Right ventricle myocardium superior (tissue), 1 donor: ENCODE data around the gene CCDC66. TPM values are rescaled to one million over a fixed set of nuclear protein-coding genes. Genes with fewer than 3 reads are reported as not detected.
A peak's percentile ranks its signal among the peaks of the same experiment; 100 is the strongest.
"Not testable (repeated sequence)": the region's sequence is repeated elsewhere in the genome, so short reads cannot be mapped to it uniquely, and the experiment has no call there.

Experiments used
- ATAC-seq: fragments of 200-7000 bp; cut with Tn5 transposase; one replicate; pipeline ENCODE4 v1.9.1; 2020; ENCODE audit warnings: mild to moderate bottlenecking; ENCODE audit not compliant: poor library complexity
- DNase-seq: peaks from one replicate; pipeline ENCODE4 v3.0.0-alpha.2; 2020
- intact Hi-C: fragments of 100-400 bp; cut with DNase I; formaldehyde crosslinking; loops from one replicate; pipeline ENCODE4 v1.11.2; 2022
- long read RNA-seq: library from polyadenylated mRNA; unstranded; transcript quantifications from one replicate; pipeline ENCODE4 v2.0.0, GENCODE V29; 2021
- total RNA-seq: library from RNA; stranded (reverse); fragmentation: NEBNext Ultra II Directional; extraction: Animal tissue kit (Norgen Biotek cat#: 25700); gene quantifications from one replicate; pipeline ENCODE4 v1.2.1, GENCODE V29; 2021
- donor health status: DM: no; HTN: yes; CAD: no; lungs with severe emphysema.

The CCDC66 gene
- 13.8 TPM for total RNA-seq
- long read RNA-seq, partial matches to known transcripts = 0 of 13 reads
- long read RNA-seq, other reads (novel, unspliced or antisense) = 11 of 13 reads

DNA sequence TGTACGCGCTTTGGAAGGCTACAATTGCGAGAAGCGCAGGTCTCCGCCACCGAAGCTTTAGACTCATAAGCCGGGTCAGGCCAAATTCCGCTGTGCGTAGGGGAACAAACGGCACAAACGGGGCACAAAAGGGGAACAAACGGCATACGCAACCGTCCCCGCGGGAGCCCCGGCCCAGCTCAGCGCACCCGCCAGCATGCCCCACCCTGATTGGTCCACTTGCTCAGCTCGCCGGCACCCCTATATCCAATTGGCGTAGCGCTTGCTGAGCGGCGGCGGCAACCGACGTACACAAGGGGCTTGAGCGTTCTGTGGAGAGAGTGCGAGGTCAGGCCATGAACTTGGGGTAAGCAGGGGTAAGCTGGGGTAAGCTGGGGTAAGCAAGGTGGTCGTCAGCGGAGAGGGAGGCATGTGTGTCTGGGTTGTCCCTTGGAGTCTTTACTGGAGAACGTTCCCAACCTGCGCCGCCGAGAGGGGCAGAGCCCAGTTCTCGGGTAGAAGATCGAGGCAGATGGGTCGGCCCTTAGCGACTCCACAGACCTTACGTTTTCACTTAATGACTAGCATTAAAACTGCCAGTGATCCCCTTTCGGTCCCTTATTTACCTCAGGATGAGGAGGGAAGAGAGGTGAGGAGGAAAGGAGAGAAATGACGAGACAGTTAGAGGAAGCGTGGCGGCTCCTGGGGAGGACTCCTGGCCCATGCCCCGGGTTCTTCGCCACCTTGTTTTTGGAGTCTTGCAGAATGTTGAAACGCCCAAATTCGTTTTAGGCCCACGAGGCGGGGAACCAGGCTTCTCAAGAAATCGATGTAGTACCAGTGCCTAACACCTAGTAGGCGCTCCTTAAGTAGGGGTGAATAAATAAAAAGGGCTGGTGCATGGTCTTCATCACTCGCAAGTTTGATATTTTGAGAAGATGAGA, at the start of gene CCDC66:
TSS of gene CCDC66 (plus strand) at position 268 of the 923 bp plus-strand sequence. CDS start at position 336, 68 bp downstream.
- ATAC-seq (peak; percentile 100), DNase-seq (peak; percentile 98)
- intact Hi-C loops = no loop called here

DNA sequence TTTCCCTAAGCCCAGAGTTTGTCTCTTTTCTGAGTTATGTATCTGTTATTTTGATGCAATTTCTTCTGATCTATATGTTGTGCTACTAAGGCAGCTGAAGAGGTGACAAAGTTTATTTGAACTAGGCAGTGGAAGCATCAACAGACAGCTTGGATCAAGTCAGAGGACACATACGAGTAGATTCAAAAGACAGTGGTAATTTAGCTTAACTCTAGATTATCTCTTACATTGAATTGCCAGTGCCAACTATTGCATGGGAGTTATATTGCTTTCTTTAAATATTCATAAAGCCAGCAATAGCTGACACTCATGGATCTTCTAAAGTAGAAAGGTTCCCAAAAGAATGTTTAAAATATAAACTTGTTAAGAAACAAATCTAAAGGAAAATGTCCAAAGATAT, 37.3 kb upstream of the CCDC66 start:
- intact Hi-C loops = no loop called here
- ATAC-seq (no peak), DNase-seq (no peak)

DNA sequence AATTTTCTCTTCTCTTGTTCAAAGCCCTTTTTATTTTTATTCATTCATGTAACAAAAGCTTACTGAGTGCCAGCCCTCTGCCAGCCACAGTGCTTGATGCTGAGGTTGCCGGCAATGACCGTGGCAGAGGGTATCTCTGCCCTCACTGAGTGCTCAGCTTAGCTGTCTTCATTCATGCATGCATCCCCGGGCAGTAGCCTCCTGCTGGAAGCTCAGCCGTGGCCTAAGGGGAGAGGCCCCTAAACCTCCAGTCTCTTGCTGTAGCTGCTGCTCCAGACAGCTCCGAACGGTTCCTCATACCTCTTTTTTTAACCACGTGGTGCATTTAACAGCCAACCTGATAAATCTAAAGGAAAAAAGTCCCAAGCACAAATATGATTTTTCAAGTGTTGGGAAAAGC, 34.6 kb upstream of the CCDC66 start:
- DNase-seq (no peak), ATAC-seq (no peak)
- intact Hi-C loops = no loop called here

DNA sequence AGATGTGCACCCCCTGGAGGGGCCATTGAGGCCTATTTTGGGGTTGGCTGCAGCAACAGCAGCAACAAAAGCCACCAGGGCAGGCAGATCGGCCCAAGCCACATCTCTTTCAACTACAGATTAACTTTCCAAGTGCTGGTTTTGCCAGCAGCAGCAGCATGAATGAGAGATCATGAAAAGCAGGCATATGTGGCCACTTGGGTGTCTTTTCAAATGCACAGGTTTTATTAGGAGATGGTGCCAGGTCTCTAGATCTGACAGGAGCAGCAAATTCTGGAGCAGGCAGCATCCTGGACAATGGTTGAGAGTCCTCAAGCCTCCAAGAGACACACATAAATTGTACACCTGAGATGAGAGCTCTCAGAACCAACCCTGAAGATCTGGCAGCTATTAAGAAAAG, 31.7 kb upstream of the CCDC66 start:
- DNase-seq = no peak
- no peak for ATAC-seq
- intact Hi-C loops = no loop called here

DNA sequence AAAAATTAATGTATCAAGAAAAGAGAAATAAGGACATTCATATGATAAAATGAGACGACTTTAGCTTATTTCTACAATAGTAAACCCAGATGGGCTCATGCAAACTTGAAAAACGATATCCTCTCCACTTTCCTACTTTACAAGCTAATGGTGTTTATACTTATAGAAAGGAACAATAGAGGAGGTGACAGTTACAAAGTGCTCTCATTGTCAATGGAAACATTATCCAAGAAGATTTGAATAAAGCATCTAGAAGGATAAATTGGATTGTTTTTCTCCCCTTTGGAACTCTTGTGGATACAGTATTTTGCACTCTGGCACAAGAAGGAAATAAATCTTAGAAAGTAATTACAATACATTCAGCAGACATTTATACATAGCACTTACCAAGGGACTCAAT, 20.2 kb upstream of the CCDC66 start:
- intact Hi-C loops = no loop called here
- DNase-seq = no peak
- ATAC-seq = no peak

DNA sequence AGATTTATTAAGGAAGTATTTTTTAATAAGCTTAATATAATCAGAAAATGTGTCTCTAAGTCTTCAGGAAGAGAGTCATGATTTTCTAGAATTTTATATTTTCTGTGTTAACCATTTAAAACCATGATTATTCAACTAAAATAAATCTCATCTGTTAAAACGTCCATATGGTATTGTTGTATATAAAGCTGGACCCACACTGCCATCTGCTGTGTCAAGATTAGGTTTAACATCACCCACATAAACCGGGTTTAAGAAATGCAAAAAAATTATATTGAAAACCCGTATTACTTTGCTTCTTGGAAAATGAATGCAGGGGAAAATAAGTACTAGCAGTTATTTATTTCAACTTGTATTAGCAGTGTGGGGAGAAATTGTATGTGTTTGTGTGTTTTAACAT, 9.5 kb upstream of the CCDC66 start:
- intact Hi-C loops = no loop called here
- ATAC-seq = no peak
- DNase-seq = no peak

DNA sequence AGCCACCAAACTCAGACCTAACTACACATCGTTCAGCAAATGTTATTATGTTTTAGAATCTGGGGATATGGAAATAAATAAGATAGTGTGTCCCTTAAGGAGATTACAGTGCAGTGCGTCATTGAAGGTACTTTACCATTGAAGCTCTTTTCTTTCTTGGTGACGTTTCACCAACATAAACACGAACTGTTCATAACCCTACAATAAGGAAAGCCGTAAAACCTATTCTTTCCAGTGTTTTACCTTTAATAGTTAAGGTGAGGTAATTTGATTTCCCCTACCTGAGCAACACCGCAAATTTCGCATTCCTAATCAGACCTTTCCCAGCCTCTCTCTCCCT, 826 bp downstream of the CCDC66 start:
- ATAC-seq (no peak), DNase-seq (no peak)
- intact Hi-C loops = no loop called here

DNA sequence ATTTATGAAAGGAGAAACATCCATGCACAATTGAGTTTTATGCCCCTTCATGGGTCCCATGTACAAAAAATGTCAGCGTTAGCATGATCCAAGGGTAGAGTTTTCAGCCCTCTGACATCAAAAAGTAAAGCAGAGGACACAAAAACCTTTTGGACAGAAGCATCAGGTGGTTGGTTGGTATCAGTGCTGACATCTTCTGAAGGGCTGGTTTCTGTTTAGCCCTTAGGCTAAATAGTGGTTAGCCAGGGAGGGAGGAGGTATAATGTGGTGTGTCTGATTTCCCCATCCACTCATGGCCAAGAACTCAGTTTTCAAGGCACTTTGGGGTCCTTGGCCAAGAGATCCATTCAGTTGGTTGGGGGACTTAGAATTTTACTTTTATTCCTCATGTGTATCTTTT, 16.5 kb downstream of the CCDC66 start:
- no peak for DNase-seq
- intact Hi-C loops = no loop called here

DNA sequence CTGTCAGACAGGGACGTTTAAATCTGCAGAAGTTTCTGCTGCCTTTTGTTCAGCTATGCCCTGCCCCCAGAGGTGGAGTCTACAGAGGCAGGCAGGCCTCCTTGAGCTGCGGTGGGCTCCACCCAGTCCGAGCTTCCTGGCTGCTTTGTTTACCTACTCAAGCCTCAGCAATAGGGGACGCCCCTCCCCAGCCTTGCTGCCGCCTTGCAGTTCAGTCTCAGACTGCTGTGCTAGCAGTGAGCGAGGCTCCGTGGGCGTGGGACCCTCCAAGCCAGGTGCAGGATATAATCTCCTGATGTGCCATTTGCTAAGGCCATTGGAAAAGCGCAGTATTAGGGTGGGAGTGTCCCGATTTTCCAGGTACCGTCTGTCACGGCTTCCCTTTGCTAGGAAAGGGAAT, 25.0 kb downstream of the CCDC66 start:
- intact Hi-C loops, ATAC-seq, DNase-seq: not testable (repeated sequence)

More for the DNA sequence above, 16.5 kb downstream of the CCDC66 start:
- ATAC-seq = no peak

DNA sequence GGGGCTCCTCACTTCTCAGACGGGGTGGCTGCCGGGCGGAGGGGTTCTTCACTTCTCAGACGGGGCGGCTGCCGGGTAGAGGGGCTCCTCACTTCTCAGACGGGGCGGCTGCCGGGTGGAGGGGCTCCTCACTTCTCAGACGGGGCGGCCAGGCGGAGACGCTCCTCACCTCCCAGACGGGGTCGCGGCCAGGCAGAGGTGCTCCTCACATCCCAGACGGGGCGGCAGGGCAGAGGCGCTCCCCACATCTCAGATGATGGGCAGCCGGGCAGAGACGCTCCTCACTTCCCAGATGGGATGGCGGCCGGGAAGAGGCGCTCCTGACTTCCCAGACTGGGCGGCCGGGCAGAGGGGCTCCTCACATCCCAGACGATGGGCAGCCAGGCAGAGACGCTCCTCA, 27.3 kb downstream of the CCDC66 start:
- ATAC-seq, intact Hi-C loops, DNase-seq: not testable (repeated sequence)

DNA sequence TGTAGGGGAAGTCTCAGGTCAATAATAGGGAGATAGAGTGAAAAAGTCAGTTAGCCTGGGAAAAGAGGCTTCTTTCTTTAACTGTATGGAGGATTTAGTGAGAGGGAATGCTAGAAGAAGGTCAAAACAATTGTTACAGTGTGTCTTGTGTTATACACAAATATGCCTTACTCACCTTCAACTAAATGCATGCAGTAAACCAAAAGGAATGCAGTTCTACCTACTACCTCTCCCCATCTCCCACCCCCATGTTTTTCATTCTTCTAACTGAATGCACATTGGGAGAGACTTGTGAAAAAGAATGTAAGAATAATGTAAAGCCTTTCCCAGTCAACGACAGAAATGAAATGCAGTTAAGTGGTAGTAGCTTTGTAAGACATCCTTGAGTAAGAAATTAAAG, 33.8 kb downstream of the CCDC66 start:
- DNase-seq (no peak), ATAC-seq (no peak)
- intact Hi-C loops = no loop called here

DNA sequence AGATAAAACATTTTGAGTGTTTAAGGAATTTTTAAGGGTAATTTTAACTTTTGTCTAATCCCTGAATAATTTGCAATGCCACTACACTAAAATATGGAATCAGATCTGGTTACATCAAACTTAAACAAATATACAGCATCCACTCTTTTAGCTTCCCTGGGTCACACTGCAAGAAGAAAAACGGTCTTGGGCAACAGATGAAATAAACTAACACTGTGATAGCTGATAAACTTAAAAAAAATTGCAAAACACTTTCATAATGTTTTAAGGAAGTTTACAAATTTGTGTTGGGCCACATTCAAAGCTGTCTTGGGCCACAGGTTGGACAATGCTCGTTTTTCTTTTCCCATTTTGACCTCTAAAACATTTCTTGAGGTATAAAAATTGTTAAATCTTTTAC, 34.3 kb downstream of the CCDC66 start:
- ATAC-seq (no peak), DNase-seq (no peak)
- intact Hi-C loops = no loop called here

DNA sequence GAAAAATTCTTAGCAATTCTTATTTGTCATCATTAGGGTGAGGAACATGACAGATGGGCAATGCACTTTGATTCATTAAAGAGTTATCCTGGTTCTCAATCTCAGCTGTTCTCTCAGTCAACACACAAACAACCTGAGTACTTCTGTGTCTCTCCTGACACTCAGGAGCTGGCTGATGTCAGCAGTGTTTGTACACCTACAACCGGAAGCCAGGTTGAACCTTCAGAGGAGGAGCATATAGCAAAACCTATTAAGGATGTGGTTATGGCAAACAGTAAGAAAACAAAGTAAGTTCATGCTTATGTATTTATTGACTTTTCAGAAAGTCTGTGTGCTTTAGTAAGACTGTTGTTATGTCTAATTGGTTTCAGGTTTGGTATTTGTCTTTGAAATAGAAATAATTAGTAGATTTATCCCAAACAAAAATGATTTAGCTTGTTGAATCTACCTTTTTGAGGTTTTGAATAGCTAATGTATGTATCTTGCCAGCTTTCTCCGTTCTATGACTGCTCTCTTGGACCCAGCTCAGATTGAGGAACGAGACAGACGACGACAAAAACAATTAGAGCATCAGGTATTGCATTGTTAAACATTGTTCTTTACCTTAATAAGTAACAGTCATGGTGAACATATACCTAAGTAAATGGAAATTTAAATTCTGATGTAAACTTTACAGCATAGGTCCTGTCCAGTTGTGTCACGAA, 36.6 kb downstream of the CCDC66 start:
- no peak for DNase-seq
- intact Hi-C loops = no loop called here
- ATAC-seq = no peak

DNA sequence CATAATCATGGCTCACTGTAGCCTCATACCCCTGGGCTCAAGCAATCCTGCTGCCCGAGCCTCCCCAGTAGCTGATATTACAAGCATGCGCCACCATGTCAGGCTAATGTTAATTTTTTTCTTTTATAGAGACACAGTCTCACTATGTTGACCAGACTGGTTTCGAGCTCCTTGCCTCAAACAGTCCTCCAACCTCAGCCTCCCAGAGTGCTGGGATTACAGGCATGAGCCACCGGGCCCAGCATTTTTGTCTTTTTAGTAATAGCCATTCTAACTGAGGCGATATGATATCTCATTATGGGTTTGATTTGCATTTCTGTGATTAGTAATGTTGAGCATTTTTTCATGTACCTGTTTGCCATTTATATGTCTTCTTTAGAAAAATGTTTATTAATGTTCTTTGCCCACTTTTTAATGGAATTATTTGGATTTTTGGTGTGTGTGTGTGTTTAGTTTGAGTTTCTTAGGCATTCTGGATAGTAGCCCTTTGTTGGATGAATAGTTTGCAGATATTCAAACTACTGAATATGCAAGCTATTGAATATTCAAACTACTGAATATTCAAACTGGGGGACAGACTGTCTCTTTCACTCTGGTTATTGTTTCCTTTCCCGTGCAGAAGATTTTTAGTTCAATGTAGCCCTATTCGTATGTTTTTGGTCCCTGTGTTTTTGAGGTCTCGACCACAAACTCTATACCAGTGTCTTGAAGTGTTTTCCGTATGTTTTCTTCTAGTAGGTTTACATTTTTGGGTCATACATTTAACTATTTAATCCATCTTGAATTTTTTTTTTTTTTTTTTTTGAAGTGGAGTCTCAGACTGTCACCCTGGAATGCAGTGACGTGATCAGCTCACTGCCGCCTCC, 39.2 kb downstream of the CCDC66 start:
- DNase-seq (no peak), ATAC-seq (no peak)
- intact Hi-C loops = no loop called here

DNA sequence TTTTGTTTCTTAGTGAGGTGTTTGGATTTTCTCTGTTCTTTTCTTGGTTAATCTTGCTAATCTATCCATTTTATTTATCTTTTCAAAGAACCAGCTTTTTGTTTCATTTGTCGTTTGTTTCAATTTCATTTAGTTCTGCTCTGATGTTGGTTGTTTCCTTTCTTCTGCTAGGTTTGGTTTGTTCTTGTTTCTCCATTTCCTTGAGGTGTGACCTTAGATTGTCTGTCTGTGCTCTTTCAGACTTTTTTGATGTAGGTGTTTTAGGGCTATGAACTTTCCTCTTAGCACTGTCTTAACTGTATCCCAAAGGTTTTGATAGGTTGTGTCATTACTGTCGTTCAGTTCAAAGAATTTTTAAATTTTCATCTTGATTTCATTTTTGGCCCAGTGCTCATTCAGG, 51.5 kb downstream of the CCDC66 start:
- DNase-seq, intact Hi-C loops, ATAC-seq: not testable (repeated sequence)

DNA sequence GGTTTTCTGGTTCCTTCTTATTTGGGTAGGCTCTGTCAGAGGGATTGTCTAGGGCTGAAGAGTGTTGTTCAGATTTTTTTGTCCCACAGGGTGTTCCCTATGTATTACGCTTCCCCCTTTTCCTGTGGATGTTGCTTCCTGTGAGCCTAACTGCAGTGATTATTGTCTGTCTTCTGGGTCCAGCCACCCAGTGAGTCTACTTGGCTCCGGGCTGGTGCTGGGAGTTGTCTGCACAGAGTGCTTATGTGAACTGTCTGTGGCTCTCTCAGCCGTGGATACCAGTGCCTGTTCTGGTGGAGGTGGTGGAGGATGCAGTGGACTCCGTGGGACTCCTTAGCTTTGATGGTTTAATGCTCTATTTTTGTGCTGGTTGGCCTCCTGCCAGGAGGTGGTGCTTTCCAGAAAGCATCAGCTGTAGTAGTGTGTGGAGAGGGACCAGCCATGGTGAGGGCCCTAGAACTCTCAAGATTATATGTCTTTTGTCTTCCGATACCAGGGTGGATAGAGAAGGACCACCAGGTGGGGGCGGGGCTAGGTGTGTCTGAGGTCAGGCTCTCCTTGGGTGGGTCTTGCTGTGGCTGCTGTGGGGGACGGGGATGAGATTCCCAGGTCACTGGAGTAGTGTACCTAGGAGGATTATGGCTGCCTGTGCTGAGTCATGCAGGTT, 53.8 kb downstream of the CCDC66 start:
- DNase-seq (no peak), ATAC-seq (no peak)
- intact Hi-C loops = no loop called here

DNA sequence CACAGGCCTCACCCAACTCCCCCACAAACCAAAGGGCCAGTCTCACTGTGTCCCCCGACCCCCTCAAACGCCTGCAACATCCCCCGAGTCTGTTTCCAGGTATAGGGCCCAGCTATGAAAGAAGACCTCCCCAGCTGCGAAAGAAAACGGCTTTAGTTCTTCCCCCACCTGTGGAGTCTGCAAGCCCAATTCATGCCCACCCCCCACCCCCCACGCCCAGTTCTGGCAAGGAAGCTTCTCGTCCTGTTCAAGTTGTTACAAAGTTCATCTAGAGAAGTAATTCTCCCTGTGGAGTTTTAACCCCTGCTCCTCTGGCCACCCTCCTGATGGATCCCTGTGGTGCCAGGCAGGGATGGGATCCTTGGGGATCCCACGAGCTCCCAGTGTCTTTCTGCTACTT, 54.4 kb downstream of the CCDC66 start:
- no peak for DNase-seq
- intact Hi-C loops = no loop called here
- no peak for ATAC-seq

DNA sequence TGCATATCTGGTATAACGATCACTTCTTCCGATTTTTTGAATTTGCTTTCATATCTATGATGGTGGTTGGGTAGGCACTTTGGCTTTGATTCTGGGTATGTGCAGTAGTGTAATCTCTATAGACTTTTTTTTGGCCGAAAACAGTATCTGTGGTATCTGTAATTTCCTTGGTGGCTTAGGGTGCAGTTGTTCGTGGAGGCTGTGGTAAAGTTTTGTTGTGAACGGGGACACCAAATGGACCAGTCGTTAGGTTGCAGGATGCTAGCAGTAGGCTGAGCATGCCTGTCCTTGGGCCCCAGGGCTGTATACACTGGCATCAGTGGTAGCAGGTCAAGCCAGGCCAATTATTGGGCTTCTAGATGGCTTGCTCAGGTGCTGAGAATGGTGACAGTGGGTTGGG, 55.2 kb downstream of the CCDC66 start:
- DNase-seq = no peak
- ATAC-seq = no peak

DNA sequence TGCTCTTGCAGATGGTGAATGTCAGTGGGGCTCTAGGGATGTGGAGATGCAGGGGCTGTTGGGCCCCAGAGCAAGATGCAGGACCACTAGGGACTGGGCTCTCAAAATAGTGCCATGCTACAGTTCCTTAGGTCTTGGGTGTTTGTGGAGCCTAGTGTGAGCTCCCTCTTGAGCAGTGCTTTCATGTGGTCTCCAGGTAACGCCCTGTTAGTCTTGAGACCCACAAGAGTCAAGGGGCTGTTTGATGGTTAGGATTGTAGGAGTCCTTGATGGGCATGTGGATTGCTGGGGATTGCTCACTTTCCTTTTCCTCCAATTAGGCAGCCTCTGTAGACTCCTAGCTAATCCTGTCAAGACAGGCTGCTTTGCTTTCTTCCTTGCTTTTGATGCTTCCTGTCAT, 56.0 kb downstream of the CCDC66 start:
- DNase-seq (no peak), ATAC-seq (no peak)
- intact Hi-C loops = no loop called here

More for the DNA sequence above, 55.2 kb downstream of the CCDC66 start:
- intact Hi-C loops = no loop called here
